ENCODE results near the gene PPM1B. TPM values are rescaled to one million over a fixed set of nuclear protein-coding genes. Genes with fewer than 3 reads are reported as not detected.

Gene PPM1B
- total RNA-seq, 3 donors from 2014 or later, result 37.7 to 95.9 (median 59.7) TPM

- no peaks in the 10 kb centered on the region for H3K27me3 ChIP-seq
- H3K27ac ChIP-seq, result no peak overlapping the region
- no peak overlapping the region for H3K4me3 ChIP-seq
- H3K4me1 ChIP-seq, result no peaks in the 10 kb centered on the region
- DNase-seq (ENCODE audit: low spot score in 2 of 2), result no peak
- H3K36me3 ChIP-seq, result no peaks in the 10 kb centered on the region
- no peak for TF ChIP-seq CTCF (IDR thresholded peaks at IDR 0.05)
- TF ChIP-seq POLR2A (IDR thresholded peaks at IDR 0.05), result no peak
- TF ChIP-seq POLR2AphosphoS5 (IDR thresholded peaks at IDR 0.05), result no peak
- intact Hi-C loops (cut with DNase I; ENCODE audit: low total_unique reads), result no loop called here
- no peaks in the 10 kb centered on the region for H3K9me3 ChIP-seq
Observed at GRCh38 chr2:44135771-44136170, 32.9 kb upstream of the PPM1B start.

- Histone ChIP-seq H3K36me3 (no peaks in the 10 kb centered on the region), H3K27ac (no peak overlapping the region), H3K27me3 (no peaks in the 10 kb centered on the region), H3K4me3 (no peak overlapping the region), H3K4me1 (no peaks in the 10 kb centered on the region), H3K9me3 (no peaks in the 10 kb centered on the region)
- no peak for DNase-seq (ENCODE audit: low spot score in 2 of 2)
- TF ChIP-seq CTCF (IDR thresholded peaks at IDR 0.05) (no peak), POLR2AphosphoS5 (IDR thresholded peaks at IDR 0.05) (no peak), POLR2A (IDR thresholded peaks at IDR 0.05) (no peak)
- intact Hi-C loops (cut with DNase I; ENCODE audit: low total_unique reads), result no loop called here
Observed at GRCh38 chr2:44136252-44136651, 32.4 kb upstream of the PPM1B start.

- no peaks in the 10 kb centered on the region for H3K36me3 ChIP-seq
- DNase-seq (ENCODE audit: low spot score in 2 of 2), result no peak
- no peak for TF ChIP-seq POLR2AphosphoS5 (IDR thresholded peaks at IDR 0.05)
- TF ChIP-seq CTCF (IDR thresholded peaks at IDR 0.05), result no peak
- TF ChIP-seq POLR2A (IDR thresholded peaks at IDR 0.05), result no peak
- H3K9me3 ChIP-seq, result no peaks in the 10 kb centered on the region
- intact Hi-C loops (cut with DNase I; ENCODE audit: low total_unique reads), result no loop called here
- no peak overlapping the region for H3K27ac ChIP-seq
- H3K4me1 ChIP-seq, result no peaks in the 10 kb centered on the region
- no peaks in the 10 kb centered on the region for H3K27me3 ChIP-seq
- H3K4me3 ChIP-seq, result no peak overlapping the region
Observed at GRCh38 chr2:44137048-44137447, 31.6 kb upstream of the PPM1B start.

- TF ChIP-seq CTCF (IDR thresholded peaks at IDR 0.05), result no peak
- no peak for TF ChIP-seq POLR2AphosphoS5 (IDR thresholded peaks at IDR 0.05)
- no peak for TF ChIP-seq POLR2A (IDR thresholded peaks at IDR 0.05)
- Histone ChIP-seq H3K27me3 (no peaks in the 10 kb centered on the region), H3K27ac (no peak overlapping the region), H3K4me1 (no peaks in the 10 kb centered on the region), H3K9me3 (no peaks in the 10 kb centered on the region), H3K36me3 (no peaks in the 10 kb centered on the region), H3K4me3 (no peak overlapping the region)
- intact Hi-C loops (cut with DNase I; ENCODE audit: low total_unique reads), result no loop called here
- DNase-seq (ENCODE audit: low spot score in 2 of 2), result no peak
Observed at GRCh38 chr2:44137872-44138551, 30.7 kb upstream of the PPM1B start.

GRCh38 chr2:44139741-44140140, 28.9 kb upstream of the PPM1B start:
- intact Hi-C loops (cut with DNase I; ENCODE audit: low total_unique reads), result no loop called here
- no peak for DNase-seq (ENCODE audit: low spot score in 2 of 2)
- TF ChIP-seq POLR2AphosphoS5 (IDR thresholded peaks at IDR 0.05) (no peak), POLR2A (IDR thresholded peaks at IDR 0.05) (no peak)

More at GRCh38 chr2:44139741-44140140, 28.9 kb upstream of the PPM1B start:
- no peaks in the 10 kb centered on the region for H3K4me1 ChIP-seq
- no peaks in the 10 kb centered on the region for H3K36me3 ChIP-seq
- H3K4me3 ChIP-seq, result no peak overlapping the region
- no peaks in the 10 kb centered on the region for H3K9me3 ChIP-seq
- no peaks in the 10 kb centered on the region for H3K27me3 ChIP-seq
- H3K27ac ChIP-seq, result no peak overlapping the region
